H9 (cell line): ENCODE measurements around the gene DGKB. TPM values are rescaled to one million over a fixed set of nuclear protein-coding genes. Genes with fewer than 3 reads are reported as not detected.

Source experiments
- DNase-seq: peaks from one replicate; pipeline ENCODE4 v3.0.0-alpha.2; 2017
- H2AFZ ChIP-seq: one replicate; pipeline ENCODE4 v1.6.1; 2013; ENCODE audit warnings: mild to moderate bottlenecking, low read length, control low read depth, moderate library complexity
- H2AK5ac ChIP-seq: 2 replicates; pipeline ENCODE4 v1.6.1; 2013; ENCODE audit warnings: low read length, control low read depth, mixed read lengths; ENCODE audit not compliant: insufficient read length
- H2BK120ac ChIP-seq: one replicate; pipeline ENCODE4 v1.6.1; 2013; ENCODE audit warnings: low read depth, mild to moderate bottlenecking, low read length, control low read depth, inconsistent platforms; ENCODE audit not compliant: poor library complexity, severe bottlenecking
- H2BK12ac ChIP-seq: 2 replicates; pipeline ENCODE4 v1.6.1; 2013; ENCODE audit warnings: low read length, control low read depth, mixed read lengths, low read depth; ENCODE audit not compliant: insufficient read length
- H2BK15ac ChIP-seq: 2 replicates; pipeline ENCODE4 v1.6.1; 2013; ENCODE audit warnings: low read depth, low read length, control low read depth
- H2BK20ac ChIP-seq: one replicate; pipeline ENCODE4 v1.6.1; 2013; ENCODE audit warnings: low read depth, mild to moderate bottlenecking, low read length, control low read depth, inconsistent platforms; ENCODE audit not compliant: poor library complexity, severe bottlenecking
- H2BK5ac ChIP-seq: 2 replicates; pipeline ENCODE4 v1.6.1; 2013; ENCODE audit warnings: low read length, control low read depth, mixed read lengths; ENCODE audit not compliant: insufficient read length
- H3K14ac ChIP-seq: 2 replicates; pipeline ENCODE4 v1.6.1; 2013; ENCODE audit warnings: low read length, control low read depth; ENCODE audit not compliant: insufficient read depth
- H3K18ac ChIP-seq: 2 replicates; pipeline ENCODE4 v1.6.1; 2013; ENCODE audit warnings: low read depth, mild to moderate bottlenecking, mixed read lengths, low read length, control low read depth; ENCODE audit not compliant: insufficient read length
- H3K23ac ChIP-seq: 2 replicates; pipeline ENCODE4 v1.6.1; 2013; ENCODE audit warnings: low read length, control low read depth, mixed read lengths, low read depth; ENCODE audit not compliant: insufficient read length
- H3K23me2 ChIP-seq: 2 replicates; pipeline ENCODE4 v1.6.1; 2013; ENCODE audit warnings: low read depth, mild to moderate bottlenecking, mixed read lengths, low read length, control low read depth; ENCODE audit not compliant: insufficient read length, poor library complexity, severe bottlenecking
- H3K27ac ChIP-seq: 2 replicates; pipeline ENCODE4 v1.5.1; 2013; ENCODE audit warnings: low read length, control low read depth, mixed read lengths, low read depth; ENCODE audit not compliant: insufficient read length
- H3K27me3 ChIP-seq: 2 replicates; pipeline ENCODE4 v1.6.1; 2013; ENCODE audit warnings: low read length, control low read depth, inconsistent platforms; ENCODE audit not compliant: insufficient read depth
- H3K4ac ChIP-seq: 2 replicates; pipeline ENCODE4 v1.6.1; 2013; ENCODE audit warnings: low read depth, mild to moderate bottlenecking, control low read depth, inconsistent platforms, low read length, moderate library complexity
- H3K4me1 ChIP-seq: 2 replicates; pipeline ENCODE4 v1.6.1; 2013; ENCODE audit warnings: low read length, control low read depth, inconsistent platforms; ENCODE audit not compliant: insufficient read depth
- H3K4me2 ChIP-seq: 2 replicates; pipeline ENCODE4 v1.6.1; 2013; ENCODE audit warnings: low read length, control low read depth, mixed read lengths; ENCODE audit not compliant: insufficient read length, insufficient read depth
- H3K56ac ChIP-seq: 2 replicates; pipeline ENCODE4 v1.6.1; 2013; ENCODE audit warnings: low read depth, mild to moderate bottlenecking, mixed read lengths, low read length, control low read depth; ENCODE audit not compliant: insufficient read length
- H3K79me1 ChIP-seq: 2 replicates; pipeline ENCODE4 v1.6.1; 2013; ENCODE audit warnings: low read depth, mild to moderate bottlenecking, moderate library complexity, low read length, control low read depth, inconsistent platforms; ENCODE audit not compliant: insufficient read depth, poor library complexity, severe bottlenecking
- H3K79me2 ChIP-seq: 2 replicates; pipeline ENCODE4 v1.6.1; 2013; ENCODE audit warnings: low read length, control low read depth, inconsistent platforms; ENCODE audit not compliant: insufficient read depth
- H3K9ac ChIP-seq: 2 replicates; pipeline ENCODE4 v1.6.1; 2013; ENCODE audit warnings: low read length, control low read depth, mixed read lengths; ENCODE audit not compliant: insufficient read length; ENCODE audit errors: extremely low read depth
- H3K9me3 ChIP-seq: one replicate; pipeline ENCODE4 v1.6.1; 2013; ENCODE audit warnings: low read depth, low read length, inconsistent platforms; ENCODE audit not compliant: control insufficient read depth
- H3T11ph ChIP-seq: one replicate; pipeline ENCODE4 v1.6.1; 2013; ENCODE audit warnings: mild to moderate bottlenecking, low read length, control low read depth, inconsistent platforms
- H4K20me1 ChIP-seq: one replicate; pipeline ENCODE4 v1.6.1; 2013; ENCODE audit not compliant: control insufficient read depth, insufficient read length, insufficient read depth
- H4K5ac ChIP-seq: 2 replicates; pipeline ENCODE4 v1.6.1; 2013; ENCODE audit warnings: low read depth, mild to moderate bottlenecking, mixed read lengths, low read length, control low read depth; ENCODE audit not compliant: insufficient read length
- H4K8ac ChIP-seq: replicated peaks from 2 replicates; pipeline ENCODE4 v1.6.1; 2013; ENCODE audit warnings: low read length, control low read depth, mixed read lengths, low read depth; ENCODE audit not compliant: insufficient read length
- H4K91ac ChIP-seq: 2 replicates; pipeline ENCODE4 v1.6.1; 2013; ENCODE audit warnings: low read depth, mild to moderate bottlenecking, moderate library complexity, mixed read lengths, low read length, control low read depth; ENCODE audit not compliant: insufficient read length
- H3K27ac Mint-ChIP-seq, 3 experiments: 2 replicates in 2 of 3; 3 replicates in 1 of 3; pipeline ENCODE4 v1.8.0; 2020 to 2021; ENCODE audit warnings: mixed read lengths in 3 of 3, mild to moderate bottlenecking in 1 of 3, moderate library complexity in 1 of 3
- H3K27me3 Mint-ChIP-seq: 2 replicates; pipeline ENCODE4 v1.8.0; 2021; ENCODE audit warnings: low read depth, mild to moderate bottlenecking, moderate library complexity, mixed read lengths
- H3K36me3 Mint-ChIP-seq, 3 experiments: 2 replicates in 2 of 3; 3 replicates in 1 of 3; pipeline ENCODE4 v1.8.0; 2020 to 2021; ENCODE audit warnings: low read depth in 3 of 3, mixed read lengths in 3 of 3; ENCODE audit not compliant: insufficient read depth in 1 of 3
- H3K4me1 Mint-ChIP-seq, 2 experiments: 2 replicates each; pipeline ENCODE4 v1.8.0; 2020; ENCODE audit warnings: mixed read lengths in 2 of 2
- H3K4me3 Mint-ChIP-seq, 2 experiments: 2 replicates in 1 of 2; 3 replicates in 1 of 2; pipeline ENCODE4 v1.8.0; 2020 to 2021; ENCODE audit warnings: mild to moderate bottlenecking in 2 of 2, mixed read lengths in 2 of 2, moderate library complexity in 1 of 2
- H3K9me3 Mint-ChIP-seq, 2 experiments: 2 replicates in 1 of 2; 3 replicates in 1 of 2; pipeline ENCODE4 v1.8.0; 2020; ENCODE audit warnings: mild to moderate bottlenecking in 2 of 2, mixed read lengths in 2 of 2, moderate library complexity in 1 of 2
- CTCF ChIP-seq: fragments of 200-600 bp; sonication (generic); conservative IDR thresholded peaks from 3 replicates; pipeline ENCODE4 v1.8.0; 2021; ENCODE audit warnings: antibody characterized with exemption, mild to moderate bottlenecking
- WGBS: extraction: QIAGEN DNeasy Blood & Tissue Kit; methylation state at CpG from one replicate; pipeline ENCODE4 v1.1.7; 2013; ENCODE audit warnings: missing lambda C conversion rate, low lambda C conversion rate, mixed read lengths; ENCODE audit not compliant: insufficient read length; ENCODE audit errors: extremely low coverage; 5-methylcytosine and 5-hydroxymethylcytosine counted together
- total RNA-seq: library from RNA; stranded (reverse); gene quantifications from 2 replicates; pipeline ENCODE4 v1.2.1, GENCODE V29; 2021

Gene DGKB
- total RNA-seq, 1 experiment from 2014 or later = 0.26 TPM

DNA sequence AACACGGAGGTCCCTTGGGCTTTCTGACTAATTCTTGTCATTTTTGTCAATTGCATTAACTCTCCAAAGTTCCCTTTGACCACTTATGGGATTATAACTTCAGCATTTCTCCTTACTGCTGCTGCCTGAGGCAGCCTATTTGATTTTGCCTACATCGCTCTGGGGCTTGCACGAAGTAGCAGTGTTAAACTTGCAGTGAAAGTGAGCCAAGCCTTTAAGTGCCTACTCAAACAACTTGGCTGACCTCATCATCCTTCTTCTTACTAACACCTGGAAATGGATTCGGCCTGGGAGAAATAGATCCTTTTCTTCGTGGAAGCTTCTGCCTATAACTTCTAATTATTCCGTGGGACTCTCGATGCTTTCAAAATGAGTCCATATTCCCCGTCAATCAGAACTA, 76.6 kb downstream of the DGKB start:
- Mint-ChIP-seq H3K27me3 (no peaks in the 10 kb centered on the region), H3K9me3 (0 out of 5 replicates have a peak, but pooled peaks cover under 1 to 1% of the 10 kb centered on the region in 2 experiments), H3K27ac (no peak overlapping the region), H3K36me3 (peaks cover 0 to 4% (median 0%) of the 10 kb centered on the region in 3 experiments; a peak in 2 of 7 replicates), H3K4me1 (peaks cover 0 to 2% of the 10 kb centered on the region in 2 experiments; a peak in 1 of 4 replicates), H3K4me3 (no peak overlapping the region)
- Histone ChIP-seq H4K91ac (no peak overlapping the region), H3K4me2 (no peak overlapping the region), H3K9ac (no peak overlapping the region), H3K9me3 (no peaks in the 10 kb centered on the region), H4K5ac (no peak overlapping the region), H4K8ac (no peak overlapping the region), H2BK15ac (no peak overlapping the region), H2BK20ac (no peak overlapping the region), H3K27ac (no peak overlapping the region), H3K23ac (no peak overlapping the region), H3K4me1 (no peaks in the 10 kb centered on the region; the same call in 1 of the 2 replicates), H3K4ac (no peak overlapping the region), H4K20me1 (no peaks in the 10 kb centered on the region), H2AFZ (no peak overlapping the region), H2AK5ac (no peak overlapping the region), H2BK120ac (no peak overlapping the region), H3K14ac (no peak overlapping the region), H2BK12ac (no peak overlapping the region), H3K79me1 (no peaks in the 10 kb centered on the region), H3K56ac (no peak overlapping the region), H3K18ac (no peak overlapping the region), H2BK5ac (no peak overlapping the region), H3T11ph (no peak overlapping the region), H3K23me2 (no peaks in the 10 kb centered on the region), H3K27me3 (no peaks in the 10 kb centered on the region), H3K79me2 (no peaks in the 10 kb centered on the region)
- no CpG with 5 or more reads among the region's 8 CpGs for WGBS
- no peak for DNase-seq
- TF ChIP-seq CTCF = no peak
